Right lobe of liver (tissue), 4 donors: ENCODE results near the gene CCDC170.

Experiments
- CTCF ChIP-seq, 4 donors: fragments of 200-600 bp in 3 of 4; fragments of 450-650 bp in 1 of 4; IDR thresholded peaks; one replicate each; pipeline versions ENCODE4 v1.5.1 to v1.8.0; 2016 to 2022; ENCODE audit warnings: antibody characterized with exemption in 4 of 4, mild to moderate bottlenecking in 2 of 4
- POLR2A ChIP-seq: fragments of 450-650 bp; IDR thresholded peaks from one replicate; pipeline ENCODE4 v1.6.1; 2017; ENCODE audit warnings: antibody characterized with exemption, mild to moderate bottlenecking
- donor health status: DM: no; HTN: no; CAD: no.
- donor health status: DM: no; HTN: no; CAD: no.
- donor health status: DM: no; HTN: yes; CAD: no.

GRCh38 chr6:151669208-151669560 is 175.4 kb downstream of the CCDC170 start:
- no peak for TF ChIP-seq CTCF (IDR thresholded peaks at IDR 0.05)
- TF ChIP-seq POLR2A, result no peak
